ENCODE data around the gene NOP10.
"Not testable (repeated sequence)": the region's sequence is repeated elsewhere in the genome, so short reads cannot be mapped to it uniquely, and the experiment has no call there.

The NOP10 gene

DNA sequence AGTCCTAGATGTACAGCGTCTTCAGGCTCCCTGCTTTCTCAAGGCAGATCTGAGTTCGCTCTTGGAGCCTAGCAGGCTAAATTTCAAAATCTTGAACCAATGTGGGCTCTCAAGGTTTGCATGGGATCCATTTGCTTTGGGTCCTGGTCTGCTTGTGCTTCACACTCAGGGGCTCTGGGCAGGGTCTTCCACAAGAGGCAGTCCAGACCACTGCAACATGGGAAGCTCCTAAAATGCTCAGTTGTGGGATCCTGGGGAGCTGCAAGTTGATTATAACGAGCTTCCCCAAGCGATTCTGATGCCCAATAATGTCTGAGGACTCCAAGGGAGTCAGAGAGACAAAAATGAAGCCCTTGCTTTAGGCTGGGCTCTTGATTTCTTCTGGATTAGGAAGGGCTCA lies 6.8 kb upstream of the NOP10 start:
- Mint-ChIP-seq H3K4me1 (ENCODE audit: low read depth in 2 of 2) (no peaks in the 10 kb centered on the region), H3K9me3 (no peaks in the 10 kb centered on the region), H3K4me3 (no peak overlapping the region), H3K27ac (no peak overlapping the region), H3K36me3 (ENCODE audit: insufficient read depth) (peaks cover 8% of the 10 kb centered on the region), H3K27me3 (no peaks in the 10 kb centered on the region)
- ATAC-seq (replicated peaks) (no peak), DNase-seq (no peak)

GRCh38 chr15:34348735-34349300 lies 5.9 kb upstream of the NOP10 start:
- Mint-ChIP-seq H3K4me1 (ENCODE audit: low read depth in 2 of 2) (no peaks in the 10 kb centered on the region), H3K27me3 (no peaks in the 10 kb centered on the region), H3K4me3 (no peak overlapping the region), H3K36me3 (ENCODE audit: insufficient read depth) (peaks cover 9% of the 10 kb centered on the region), H3K27ac (no peak overlapping the region), H3K9me3 (no peaks in the 10 kb centered on the region)
- DNase-seq (no peak), ATAC-seq (replicated peaks) (no peak)

DNA sequence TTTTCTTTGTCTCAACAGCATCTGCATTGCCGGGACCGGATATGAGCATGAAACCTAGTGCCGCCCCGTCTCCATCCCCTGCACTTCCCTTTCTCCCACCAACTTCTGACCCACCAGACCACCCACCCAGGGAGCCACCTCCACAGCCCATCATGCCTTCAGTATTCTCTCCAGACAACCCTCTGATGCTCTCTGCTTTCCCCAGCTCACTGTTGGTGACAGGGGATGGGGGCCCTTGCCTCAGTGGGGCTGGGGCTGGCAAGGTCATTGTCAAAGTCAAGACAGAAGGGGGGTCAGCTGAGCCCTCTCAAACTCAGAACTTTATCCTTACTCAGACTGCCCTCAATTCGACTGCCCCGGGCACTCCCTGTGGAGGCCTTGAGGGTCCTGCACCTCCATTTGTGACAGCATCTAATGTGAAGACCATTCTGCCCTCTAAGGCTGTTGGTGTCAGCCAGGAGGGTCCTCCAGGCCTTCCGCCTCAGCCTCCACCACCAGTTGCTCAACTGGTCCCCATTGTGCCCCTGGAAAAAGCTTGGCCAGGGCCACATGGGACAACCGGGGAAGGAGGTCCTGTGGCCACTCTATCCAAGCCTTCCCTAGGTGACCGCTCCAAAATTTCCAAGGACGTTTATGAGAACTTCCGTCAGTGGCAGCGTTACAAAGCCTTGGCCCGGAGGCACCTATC lies 5.2 kb upstream of the NOP10 start:
- no peak for DNase-seq
- no peak for ATAC-seq (replicated peaks)
- no peaks in the 10 kb centered on the region for H3K4me1 Mint-ChIP-seq (ENCODE audit: low read depth in 2 of 2)
- peak overlapping the region in 1 of 2 donors; percentile 12 for H3K27ac Mint-ChIP-seq
- no peaks in the 10 kb centered on the region for H3K9me3 Mint-ChIP-seq
- no peaks in the 10 kb centered on the region for H3K27me3 Mint-ChIP-seq
- H3K4me3 Mint-ChIP-seq, result no peak overlapping the region
- H3K36me3 Mint-ChIP-seq (ENCODE audit: insufficient read depth), result peaks cover 9% of the 10 kb centered on the region

GRCh38 chr15:34342213-34342736 lies 661 bp downstream of the NOP10 start:
- H3K9me3 Mint-ChIP-seq; H3K4me3 Mint-ChIP-seq; ATAC-seq (replicated peaks); H3K27me3 Mint-ChIP-seq; DNase-seq: not testable (repeated sequence)
- peaks cover 4 to 16% of the 10 kb centered on the region in 2 donors for H3K4me1 Mint-ChIP-seq (ENCODE audit: low read depth in 2 of 2)
- peaks cover 28% of the 10 kb centered on the region for H3K36me3 Mint-ChIP-seq (ENCODE audit: insufficient read depth)
- peak overlapping the region in 1 of 2 donors; percentile 67 for H3K27ac Mint-ChIP-seq

DNA sequence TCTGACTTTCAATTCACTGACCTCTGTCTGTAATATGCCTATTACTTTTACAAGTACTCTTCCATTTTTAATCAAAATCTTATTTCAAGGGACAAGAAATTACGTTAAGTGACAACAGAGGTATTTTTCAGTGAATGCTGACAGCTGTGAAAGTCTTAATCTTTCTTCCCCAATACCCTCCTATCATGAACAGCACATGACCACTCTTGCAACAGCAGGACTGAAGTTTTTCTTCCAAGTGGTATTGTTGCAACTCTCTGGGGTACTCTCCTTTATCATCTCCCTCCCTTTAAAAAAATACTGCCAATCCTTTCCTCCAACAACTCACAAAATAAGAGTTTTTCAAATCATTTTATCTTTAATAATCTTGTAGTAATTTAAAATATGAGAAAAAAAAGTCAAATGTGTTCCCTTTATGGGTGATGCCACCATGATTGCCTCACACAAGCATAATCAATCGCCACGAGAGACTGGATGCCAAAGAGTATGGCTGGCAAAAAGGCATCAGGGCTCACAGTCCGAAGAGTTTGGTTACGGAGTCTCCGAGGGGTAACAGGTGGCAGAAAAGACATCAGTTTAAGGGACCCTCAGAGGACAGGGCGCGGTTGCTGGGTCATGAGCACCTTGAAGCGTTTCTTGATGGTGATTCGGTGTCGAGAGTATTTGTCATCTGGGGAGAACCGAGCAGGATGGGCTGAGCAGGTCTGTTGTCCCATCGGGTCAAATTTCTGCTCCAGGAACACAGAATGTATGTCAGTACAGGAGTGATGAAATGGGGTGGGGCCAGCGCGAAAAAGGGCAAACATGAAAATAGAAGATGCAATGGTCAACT lies 1.3 kb downstream of the NOP10 start:
- Mint-ChIP-seq H3K4me3 (peak overlapping the region in 1 of 2 donors; percentile 8), H3K36me3 (ENCODE audit: insufficient read depth) (peaks cover 35% of the 10 kb centered on the region), H3K27ac (peak overlapping the region in 1 of 2 donors; percentile 67), H3K9me3 (no peaks in the 10 kb centered on the region), H3K27me3 (no peaks in the 10 kb centered on the region), H3K4me1 (ENCODE audit: low read depth in 2 of 2) (peaks cover 10 to 21% of the 10 kb centered on the region in 2 donors)
- ATAC-seq (replicated peaks) (no peak), DNase-seq (no peak)

DNA sequence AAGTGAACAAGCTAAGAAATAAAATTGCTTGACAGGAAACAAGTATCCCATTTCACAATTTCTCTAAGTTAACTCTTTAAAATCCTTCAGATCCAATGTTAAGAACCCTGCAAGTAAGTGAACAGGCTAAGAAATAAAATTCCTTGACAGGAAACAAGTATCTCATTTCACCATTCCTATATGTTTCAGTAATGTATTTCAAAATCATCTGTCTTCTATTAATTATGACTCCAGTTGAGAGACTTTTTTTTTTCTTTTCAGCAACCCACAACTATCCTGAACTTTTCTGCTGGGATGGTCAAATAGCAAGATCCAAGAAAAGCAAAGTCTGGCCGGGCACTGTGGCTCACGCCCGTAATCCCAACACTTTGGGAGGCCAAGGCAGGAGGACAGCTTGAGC lies 3.0 kb downstream of the NOP10 start:
- Mint-ChIP-seq H3K27ac (no peak overlapping the region), H3K4me3 (no peak overlapping the region), H3K27me3 (no peaks in the 10 kb centered on the region), H3K4me1 (ENCODE audit: low read depth in 2 of 2) (peaks cover 22 to 36% of the 10 kb centered on the region in 2 donors), H3K36me3 (ENCODE audit: insufficient read depth) (peaks cover 35% of the 10 kb centered on the region), H3K9me3 (no peaks in the 10 kb centered on the region)
- no peak for ATAC-seq (replicated peaks)
- no peak for DNase-seq

- Mint-ChIP-seq H3K4me3 (peak overlapping the region; percentile 93 to 96), H3K27ac (peak overlapping the region; percentile 88 to 94), H3K4me1 (ENCODE audit: low read depth in 2 of 2) (peaks cover 28 to 47% of the 10 kb centered on the region in 2 donors), H3K27me3 (no peaks in the 10 kb centered on the region), H3K36me3 (ENCODE audit: insufficient read depth) (peaks cover 32% of the 10 kb centered on the region), H3K9me3 (no peaks in the 10 kb centered on the region)
- ATAC-seq (replicated peaks) (no peak), DNase-seq (no peak)
Observed at GRCh38 chr15:34338347-34338746, 4.6 kb downstream of the NOP10 start.

GRCh38 chr15:34337557-34338306 lies 5.2 kb downstream of the NOP10 start, which contains the start of gene SLC12A6:
Gene SLC12A6, minus strand, starts transcription at chr15:34337781. Its CDS starts 1,101 bp downstream, at chr15:34336680.
- Mint-ChIP-seq H3K27ac (peak within 1 kb of the TSS; percentile 88 to 94), H3K36me3 (ENCODE audit: insufficient read depth) (peaks cover 32% of the 10 kb centered on the region), H3K27me3 (no peaks in the 10 kb centered on the region), H3K9me3 (no peaks in the 10 kb centered on the region), H3K4me1 (ENCODE audit: low read depth in 2 of 2) (peaks cover 28 to 47% of the 10 kb centered on the region in 2 donors), H3K4me3 (peak within 1 kb of the TSS; percentile 93 to 96)
- DNase-seq (peak; percentile 87 to 92 (median 88)), ATAC-seq (replicated peaks) (peak; percentile 83)

GRCh38 chr15:34336991-34337556 lies 5.9 kb downstream of the NOP10 start:
- peak overlapping the region; percentile 93 to 96 for H3K4me3 Mint-ChIP-seq

GRCh38 chr15:34336231-34336990 lies 6.5 kb downstream of the NOP10 start:
- ATAC-seq (replicated peaks), result no peak
- Mint-ChIP-seq H3K27ac (peak overlapping the region; percentile 88 to 94), H3K9me3 (no peaks in the 10 kb centered on the region), H3K36me3 (ENCODE audit: insufficient read depth) (peaks cover 26% of the 10 kb centered on the region), H3K27me3 (no peaks in the 10 kb centered on the region), H3K4me1 (ENCODE audit: low read depth in 2 of 2) (peaks cover 28 to 48% of the 10 kb centered on the region in 2 donors), H3K4me3 (peak overlapping the region; percentile 93 to 96)
- DNase-seq, result no peak

More at GRCh38 chr15:34336991-34337556, 5.9 kb downstream of the NOP10 start:
- Mint-ChIP-seq H3K4me1 (ENCODE audit: low read depth in 2 of 2) (peaks cover 29 to 49% of the 10 kb centered on the region in 2 donors), H3K36me3 (ENCODE audit: insufficient read depth) (peaks cover 32% of the 10 kb centered on the region), H3K27me3 (no peaks in the 10 kb centered on the region), H3K9me3 (no peaks in the 10 kb centered on the region), H3K27ac (peak overlapping the region; percentile 88 to 94)
- ATAC-seq (replicated peaks), result peak; percentile 7
- DNase-seq, result peak in 1 of 3 experiments; percentile 6

GRCh38 chr15:34335176-34336032 lies 7.5 kb downstream of the NOP10 start:
- Mint-ChIP-seq H3K4me1 (ENCODE audit: low read depth in 2 of 2) (peaks cover 31 to 51% of the 10 kb centered on the region in 2 donors), H3K4me3 (peak overlapping the region; percentile 93 to 96), H3K9me3 (no peaks in the 10 kb centered on the region), H3K36me3 (ENCODE audit: insufficient read depth) (peaks cover 16% of the 10 kb centered on the region), H3K27me3 (no peaks in the 10 kb centered on the region), H3K27ac (peak overlapping the region in 1 of 2 donors; percentile 88)
- ATAC-seq (replicated peaks) (no peak), DNase-seq (no peak)
